Right kidney (tissue), 1 donor: ENCODE measurements around the gene PRPF38A.

Experiments
- DNase-seq: peaks from one replicate; pipeline ENCODE4 v3.0.0-alpha.2; 2016

Gene PRPF38A

GRCh38 chr1:52393174-52393573, 11.2 kb upstream of the PRPF38A start:
- no peak for DNase-seq

GRCh38 chr1:52399629-52400028, 4.8 kb upstream of the PRPF38A start:
- no peak for DNase-seq

- no peak for DNase-seq
Measured at GRCh38 chr1:52400131-52400530, 4.3 kb upstream of the PRPF38A start.

GRCh38 chr1:52402860-52403240, 1.6 kb upstream of the PRPF38A start:
- no peak for DNase-seq

- DNase-seq = no peak
Measured at GRCh38 chr1:52403566-52404115, 761 bp upstream of the PRPF38A start.

GRCh38 chr1:52404975-52405338, 555 bp downstream of the PRPF38A start:
- DNase-seq = no peak

- no peak for DNase-seq
Measured at GRCh38 chr1:52413410-52413989, 9.1 kb downstream of the PRPF38A start.

- no peak for DNase-seq
Measured at GRCh38 chr1:52414942-52415341, 10.5 kb downstream of the PRPF38A start.

- no peak for DNase-seq
Measured at GRCh38 chr1:52416811-52417210, 12.4 kb downstream of the PRPF38A start.

GRCh38 chr1:52420713-52421112, 16.3 kb downstream of the PRPF38A start:
- DNase-seq = no peak

GRCh38 chr1:52423055-52423454, 18.7 kb downstream of the PRPF38A start:
- DNase-seq = no peak

- no peak for DNase-seq
Measured at GRCh38 chr1:52423771-52424170, 19.4 kb downstream of the PRPF38A start.

GRCh38 chr1:52424231-52424636, 19.8 kb downstream of the PRPF38A start:
- DNase-seq = no peak

GRCh38 chr1:52424813-52425212, 20.4 kb downstream of the PRPF38A start:
- no peak for DNase-seq

GRCh38 chr1:52426371-52426770, 22.0 kb downstream of the PRPF38A start:
- DNase-seq = no peak

GRCh38 chr1:52427152-52427551, 22.8 kb downstream of the PRPF38A start:
- DNase-seq = no peak

- DNase-seq = no peak
Measured at GRCh38 chr1:52432807-52433206, 28.4 kb downstream of the PRPF38A start.

GRCh38 chr1:52435211-52435610, 30.8 kb downstream of the PRPF38A start:
- DNase-seq = no peak

GRCh38 chr1:52435650-52436049, 31.2 kb downstream of the PRPF38A start:
- no peak for DNase-seq

- DNase-seq = no peak
Measured at GRCh38 chr1:52436817-52437216, 32.4 kb downstream of the PRPF38A start.

GRCh38 chr1:52439976-52440375, 35.6 kb downstream of the PRPF38A start:
- DNase-seq = no peak

- no peak for DNase-seq
Measured at GRCh38 chr1:52444463-52444862, 40.1 kb downstream of the PRPF38A start.

GRCh38 chr1:52454127-52454526, 49.7 kb downstream of the PRPF38A start:
- no peak for DNase-seq

- no peak for DNase-seq
Measured at GRCh38 chr1:52454779-52455178, 50.4 kb downstream of the PRPF38A start.

- DNase-seq = no peak
Measured at GRCh38 chr1:52455686-52456085, 51.3 kb downstream of the PRPF38A start.
